ENCODE data around the gene TBC1D8.
A peak's percentile ranks its signal among the peaks of the same experiment; 100 is the strongest.

TBC1D8 gene

GRCh38 chr2:101162561-101163330, 11.6 kb upstream of the TBC1D8 start:
- no peak for DNase-seq

- DNase-seq = no peak
Observed at GRCh38 chr2:101161658-101162057, 10.5 kb upstream of the TBC1D8 start.

GRCh38 chr2:101160454-101160853, 9.3 kb upstream of the TBC1D8 start:
- DNase-seq = no peak

GRCh38 chr2:101159526-101159925, 8.3 kb upstream of the TBC1D8 start:
- DNase-seq = no peak

GRCh38 chr2:101157272-101157671, 6.1 kb upstream of the TBC1D8 start:
- no peak for DNase-seq

- no peak for DNase-seq
Observed at GRCh38 chr2:101153787-101154186, 2.6 kb upstream of the TBC1D8 start.

GRCh38 chr2:101153077-101153707, 2.0 kb upstream of the TBC1D8 start:
- no peak for DNase-seq

GRCh38 chr2:101152272-101153076, 1.3 kb upstream of the TBC1D8 start:
- peak; percentile 15 for DNase-seq

GRCh38 chr2:101151859-101152271, 683 bp upstream of the TBC1D8 start:
- no peak for DNase-seq

GRCh38 chr2:101150306-101151145, 656 bp downstream of the TBC1D8 start:
- no peak for DNase-seq

- DNase-seq = no peak
Observed at GRCh38 chr2:101149241-101150192, 1.7 kb downstream of the TBC1D8 start.

GRCh38 chr2:101148777-101149176, 2.4 kb downstream of the TBC1D8 start:
- DNase-seq = no peak

GRCh38 chr2:101147971-101148370, 3.2 kb downstream of the TBC1D8 start:
- no peak for DNase-seq

GRCh38 chr2:101147062-101147461, 4.1 kb downstream of the TBC1D8 start:
- no peak for DNase-seq

- DNase-seq = no peak
Observed at GRCh38 chr2:101146535-101146934, 4.6 kb downstream of the TBC1D8 start.

GRCh38 chr2:101145406-101145805, 5.8 kb downstream of the TBC1D8 start:
- DNase-seq = no peak

GRCh38 chr2:101142163-101142562, 9.0 kb downstream of the TBC1D8 start:
- DNase-seq = no peak

- DNase-seq = no peak
Observed at GRCh38 chr2:101140978-101141655, 10.1 kb downstream of the TBC1D8 start.

- no peak for DNase-seq
Observed at GRCh38 chr2:101140237-101140636, 10.9 kb downstream of the TBC1D8 start.

GRCh38 chr2:101139495-101139894, 11.7 kb downstream of the TBC1D8 start:
- DNase-seq = no peak

Data from T1000 (cell line).